Measurements from ENCODE around the gene MOV10L1.
"Not testable (repeated sequence)": the region's sequence is repeated elsewhere in the genome, so short reads cannot be mapped to it uniquely, and the experiment has no call there.

Gene MOV10L1

DNA sequence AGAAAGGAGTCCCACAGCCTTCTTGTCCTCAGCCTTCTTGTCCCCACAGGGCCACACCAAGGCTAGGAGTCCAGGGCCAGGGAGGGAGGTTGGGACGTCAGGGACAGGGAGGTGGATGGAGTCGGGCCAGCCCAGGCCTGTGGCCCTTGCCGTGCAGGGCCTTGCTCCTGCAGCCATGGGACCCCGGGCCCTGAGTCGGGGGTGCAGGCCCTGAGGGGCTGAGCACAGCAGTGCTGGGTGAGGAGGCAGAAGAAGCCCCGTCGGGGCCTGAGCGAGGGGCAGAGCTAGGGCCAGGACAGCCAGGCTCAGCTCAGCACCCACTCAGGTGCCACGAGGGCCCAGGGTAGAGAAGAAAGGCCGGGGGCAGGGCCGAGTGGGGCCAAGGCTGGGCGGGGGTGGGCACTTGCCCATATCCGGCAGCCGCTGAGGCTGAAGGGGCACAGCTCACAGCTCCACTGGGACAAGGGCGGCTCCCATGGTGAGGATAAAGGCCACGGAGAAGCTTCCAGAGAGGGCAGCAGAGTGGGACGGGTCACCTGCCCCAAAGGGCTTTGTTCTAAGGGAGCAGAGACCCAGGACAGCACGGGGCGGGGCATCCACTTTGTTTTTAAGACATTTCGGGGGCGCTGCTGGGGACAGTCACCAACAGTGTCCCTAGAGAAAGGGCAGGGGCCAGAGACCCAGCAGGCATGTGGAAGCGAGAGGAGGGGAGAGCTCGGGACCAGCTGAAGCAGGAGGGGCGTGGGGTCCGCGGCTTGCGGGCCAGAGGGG lies 8.2 kb upstream of the MOV10L1 start:
- DNase-seq: no peak

DNA sequence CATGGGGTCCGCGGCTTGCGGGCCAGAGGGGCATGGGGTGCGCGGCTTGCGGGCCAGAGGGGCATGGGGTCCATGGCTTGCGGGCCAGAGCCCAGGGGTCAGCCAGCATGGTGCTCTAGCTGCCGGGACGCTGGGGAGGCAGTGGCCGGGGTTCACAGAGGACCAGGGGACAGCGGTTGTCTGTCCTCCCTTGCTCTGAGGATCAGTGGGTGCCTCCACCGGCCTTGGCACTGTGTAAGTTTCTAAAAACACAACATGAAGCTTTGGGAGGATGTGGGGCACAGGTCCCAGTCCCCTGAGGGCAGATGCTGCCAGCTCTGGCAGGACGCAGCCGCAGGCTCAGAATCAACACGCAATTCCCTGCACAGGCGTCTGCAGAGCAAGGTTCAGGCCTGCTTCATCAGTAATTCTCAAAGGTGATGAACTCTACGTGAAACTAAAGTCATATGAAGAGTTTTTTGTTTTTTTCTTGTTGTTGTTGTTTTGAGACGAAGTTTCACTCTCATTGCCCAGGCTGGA lies 7.5 kb upstream of the MOV10L1 start:
- no peak for DNase-seq

DNA sequence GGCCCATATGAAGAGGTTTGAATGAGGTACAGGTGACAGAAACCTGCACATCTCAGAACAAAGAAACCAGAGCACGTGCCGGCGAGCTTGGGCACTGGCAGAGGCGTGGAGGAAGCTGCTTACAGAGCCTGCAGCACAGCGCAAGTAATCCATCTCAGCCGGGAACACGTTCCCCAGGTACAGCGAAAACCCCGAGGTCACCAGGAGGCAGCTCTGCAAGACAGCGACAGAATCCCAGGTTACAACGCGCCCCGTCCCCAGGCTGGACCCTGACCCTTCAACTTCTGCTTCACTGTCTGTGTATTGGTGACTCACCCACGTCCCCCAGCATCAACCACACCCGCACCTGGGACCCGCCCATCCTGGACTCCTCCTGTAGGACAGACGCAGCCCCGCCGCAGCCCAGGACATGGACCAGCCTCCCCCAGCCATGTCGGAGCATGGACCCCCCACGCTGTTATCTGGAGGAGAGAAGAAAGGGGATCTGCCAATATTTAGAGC lies 6.8 kb upstream of the MOV10L1 start:
- DNase-seq: no peak

DNA sequence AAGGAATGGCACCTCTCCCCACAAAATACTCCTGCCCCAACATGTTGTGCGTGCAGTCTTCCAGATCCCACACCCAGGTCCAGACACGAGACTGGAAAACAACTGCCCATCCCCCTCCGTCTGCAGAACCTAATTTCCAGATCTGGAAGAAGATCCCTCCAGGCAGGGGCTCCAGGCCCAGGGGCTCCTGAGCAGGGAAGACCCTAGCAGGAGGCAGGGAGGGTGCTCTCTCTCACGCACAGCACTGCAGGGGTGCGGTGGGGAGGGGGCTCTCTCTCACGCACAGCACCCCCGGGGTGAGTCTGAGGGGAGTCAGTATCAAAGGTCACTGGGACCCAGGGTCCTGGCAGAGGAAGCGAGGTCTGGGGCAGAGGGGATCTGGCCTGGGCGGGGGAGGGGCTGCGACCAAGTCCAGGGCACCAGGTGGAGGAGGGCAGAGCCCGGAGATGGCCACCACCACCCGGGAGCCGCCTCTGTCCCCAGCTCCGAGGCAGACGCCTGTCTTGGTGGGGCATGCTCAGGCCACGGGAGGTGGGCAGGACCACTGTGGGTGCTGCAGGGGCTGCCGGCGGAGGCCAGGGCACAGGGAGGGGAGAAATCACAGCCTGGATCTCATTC lies 6.2 kb upstream of the MOV10L1 start:
- no peak for DNase-seq

DNA sequence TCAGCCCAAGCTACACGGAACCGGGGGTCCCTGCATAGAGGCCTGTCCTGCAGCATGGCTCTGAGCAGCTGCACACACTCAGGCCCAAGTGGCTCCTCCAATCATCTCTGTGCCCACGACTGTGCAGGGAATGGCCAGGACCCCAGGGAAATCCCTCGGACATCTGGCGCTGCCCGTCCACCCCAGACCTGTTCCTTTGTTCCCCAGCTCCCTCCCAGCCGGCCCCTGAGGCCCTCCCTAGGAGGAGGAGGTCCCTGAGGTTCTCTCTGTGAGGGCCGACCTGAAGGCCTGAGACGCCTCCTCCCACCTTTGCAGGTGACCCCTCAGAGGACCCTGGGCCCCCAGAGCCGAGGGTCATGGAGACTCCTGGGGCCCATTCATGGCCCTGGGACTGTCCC lies 5.7 kb upstream of the MOV10L1 start:
- no peak for DNase-seq

- no peak for DNase-seq
Observed at GRCh38 chr22:50084614-50085021, 5.2 kb upstream of the MOV10L1 start.

DNA sequence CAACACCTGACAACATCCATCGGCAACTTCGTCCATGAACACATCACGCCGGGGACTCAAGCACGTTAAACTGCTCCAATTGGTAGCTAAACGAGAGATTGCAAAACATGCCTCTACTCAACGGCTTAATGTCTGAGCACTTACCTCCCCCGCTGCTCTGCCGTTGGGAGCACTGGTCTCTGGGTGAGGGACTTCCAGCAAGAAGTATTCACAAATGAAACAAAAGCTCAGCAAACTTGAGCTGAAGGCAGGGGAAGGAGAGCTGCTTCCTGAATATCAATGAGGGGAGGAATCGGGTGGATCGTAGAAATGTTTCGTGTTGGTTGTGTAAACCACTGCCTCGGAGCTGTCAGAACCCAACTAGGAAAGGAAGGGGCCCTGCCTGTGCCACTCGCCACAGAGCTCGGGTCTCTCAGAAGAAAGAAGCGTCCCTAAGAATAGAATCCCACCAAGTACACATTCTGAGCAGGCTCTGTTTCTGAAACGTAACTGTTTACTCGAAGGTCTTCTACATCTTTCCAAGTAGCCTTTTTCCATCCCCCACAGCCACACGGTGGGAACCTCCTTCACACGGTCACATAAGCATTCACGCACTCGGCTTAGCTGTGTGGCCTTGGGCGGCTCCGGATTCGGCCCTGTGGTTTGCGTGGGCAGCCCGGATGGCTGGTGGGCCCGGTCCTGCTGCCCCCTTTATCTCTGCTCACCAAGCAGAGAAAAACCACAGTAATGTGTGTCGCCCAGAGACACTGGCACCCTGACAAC lies 4.4 kb upstream of the MOV10L1 start, which contains the start of gene MLC1:
Gene MLC1 (minus strand): TSS at position 216 of the 762 bp plus-strand sequence. CDS start 524 bp downstream, outside the sequence.
- DNase-seq: no peak

- no peak for DNase-seq
Observed at GRCh38 chr22:50086526-50086925, 3.3 kb upstream of the MOV10L1 start.

GRCh38 chr22:50086975-50087374 lies 2.8 kb upstream of the MOV10L1 start:
- not testable (repeated sequence) for DNase-seq

- DNase-seq: no peak
Observed at GRCh38 chr22:50087646-50088045, 2.2 kb upstream of the MOV10L1 start.

GRCh38 chr22:50088096-50088495 lies 1.7 kb upstream of the MOV10L1 start:
- no peak for DNase-seq

GRCh38 chr22:50089231-50089630 lies 575 bp upstream of the MOV10L1 start:
- no peak for DNase-seq

DNA sequence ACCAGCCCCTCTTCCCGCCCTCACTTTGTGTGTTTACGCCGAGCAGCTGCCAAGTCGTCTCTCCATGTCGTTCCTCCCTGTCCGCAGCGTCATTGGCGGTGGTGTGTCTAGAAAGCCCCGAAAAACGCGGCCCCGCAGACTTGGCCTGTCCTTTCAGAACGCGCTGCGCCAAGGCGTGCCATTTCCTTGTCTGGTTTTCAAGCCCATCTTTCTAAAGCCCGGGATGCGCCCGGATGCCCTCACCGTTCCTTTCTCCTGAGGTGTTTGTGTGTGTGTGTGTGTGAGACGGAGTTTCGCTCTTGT lies 557 bp downstream of the MOV10L1 start:
- no peak for DNase-seq

DNA sequence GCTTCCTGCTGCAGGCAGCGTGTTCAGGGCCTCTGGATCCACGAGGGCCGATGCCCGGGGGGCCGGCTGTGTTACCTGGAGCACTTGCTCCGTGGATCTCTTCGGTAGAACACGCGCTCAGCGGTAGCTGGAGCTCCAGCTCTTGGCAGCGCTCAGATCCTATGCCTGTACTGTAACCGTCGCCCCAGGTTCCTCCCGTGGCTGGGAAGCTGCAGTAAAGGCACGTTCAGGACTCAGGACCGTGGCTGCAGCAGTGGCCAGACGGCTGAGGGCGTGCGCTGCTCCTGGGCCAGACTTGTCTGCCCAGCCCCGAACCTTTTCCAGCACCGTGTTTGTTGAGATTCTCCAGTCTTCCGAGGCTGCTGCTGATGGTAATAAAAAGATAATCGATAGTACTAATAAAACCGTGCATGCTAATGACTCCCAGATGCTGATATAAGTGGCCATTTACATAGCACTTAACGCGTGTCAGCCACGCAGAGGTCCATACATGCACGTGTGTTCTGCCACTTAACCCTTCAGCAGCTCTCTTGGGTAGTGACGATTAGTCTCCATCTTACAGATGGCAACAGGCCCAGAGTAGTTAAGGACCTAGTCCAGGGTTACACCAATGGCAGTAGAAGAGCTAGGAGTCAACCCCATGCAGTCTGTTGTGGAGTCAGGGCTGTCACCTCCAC lies 1.4 kb downstream of the MOV10L1 start:
- DNase-seq: no peak

GRCh38 chr22:50092342-50092741 lies 2.5 kb downstream of the MOV10L1 start:
- DNase-seq: no peak

DNA sequence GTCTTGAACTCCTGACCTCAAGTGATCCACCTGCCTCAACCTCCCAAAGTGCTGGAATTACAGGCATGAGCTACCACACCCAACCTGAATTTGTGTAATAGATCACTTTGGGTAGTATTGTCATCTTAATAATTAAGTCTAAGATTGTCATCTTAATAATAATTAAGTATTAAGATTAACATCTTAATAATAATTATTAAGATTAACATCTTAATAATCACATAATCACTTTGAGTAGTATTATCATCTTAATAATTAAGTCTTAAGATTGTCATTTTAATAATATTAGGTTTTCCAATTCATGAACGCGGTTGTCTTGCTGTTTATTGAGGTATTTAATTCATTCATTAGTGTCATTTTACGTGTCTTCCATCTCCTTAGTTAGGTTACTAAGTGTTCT lies 8.2 kb downstream of the MOV10L1 start:
- no peak for DNase-seq

- DNase-seq: no peak
Observed at GRCh38 chr22:50101870-50102565, 12.2 kb downstream of the MOV10L1 start.

GRCh38 chr22:50102946-50103345 lies 13.1 kb downstream of the MOV10L1 start:
- no peak for DNase-seq

GRCh38 chr22:50104141-50104544 lies 14.3 kb downstream of the MOV10L1 start:
- no peak for DNase-seq

DNA sequence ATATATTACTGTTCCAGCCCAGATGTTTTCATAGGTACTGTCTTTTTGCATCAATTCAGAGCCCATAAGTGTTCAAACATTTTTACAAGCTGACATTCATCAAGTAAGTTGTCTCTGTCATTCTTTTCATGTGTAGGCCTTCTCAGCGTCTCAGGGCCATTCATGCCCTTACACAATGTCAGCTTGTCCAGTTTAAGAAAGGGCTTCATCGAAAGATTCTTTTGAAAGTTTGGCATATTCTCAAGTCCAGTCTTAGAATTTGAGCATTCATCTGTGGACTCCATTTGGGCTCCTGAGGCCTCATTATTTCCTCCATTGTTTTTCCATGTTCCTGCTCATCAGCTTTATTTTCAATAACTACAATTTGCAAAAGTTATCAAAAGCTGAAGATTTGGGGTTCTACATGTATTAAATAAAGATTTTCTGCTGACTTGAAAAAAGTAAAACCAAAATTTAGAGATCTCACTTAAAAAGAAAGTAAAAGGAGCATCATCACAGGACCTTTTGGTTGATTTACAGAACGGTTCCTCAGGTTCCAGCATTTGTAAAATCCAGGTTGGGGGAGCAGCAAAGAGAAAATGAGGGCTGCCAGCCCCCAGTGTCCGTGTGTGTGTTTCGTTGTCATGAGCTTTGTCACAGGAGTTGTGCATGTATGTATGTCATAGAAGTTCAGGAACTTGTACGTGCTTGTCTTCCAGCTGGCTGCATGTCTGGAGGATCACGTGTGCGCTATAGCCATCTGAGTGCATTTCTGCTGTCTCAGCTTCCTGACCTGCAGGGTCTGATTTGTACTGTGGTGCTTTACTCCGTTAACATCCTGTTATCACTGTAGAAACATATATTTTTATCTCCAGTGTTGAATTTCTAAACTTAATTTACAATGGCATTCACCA lies 15.6 kb downstream of the MOV10L1 start:
- DNase-seq: no peak

- DNase-seq: no peak
Observed at GRCh38 chr22:50107529-50107928, 17.7 kb downstream of the MOV10L1 start.

All from kidney glomerular epithelial cell (primary cell).